ENCODE data around the gene LRMDA.

- TF ChIP-seq CTCF (conservative IDR thresholded peaks at IDR 0.05; ENCODE audit: low read length) (no peak), EZH2phosphoT487 (IDR thresholded peaks at IDR 0.05; ENCODE audit: borderline replicate concordance) (no peak)
Measured at GRCh38 chr10:75452997-75453396, 21.6 kb downstream of the LRMDA start.

Measured in Loucy (cell line).